ENCODE measurements around the gene KNDC1.

Gene KNDC1

DNA sequence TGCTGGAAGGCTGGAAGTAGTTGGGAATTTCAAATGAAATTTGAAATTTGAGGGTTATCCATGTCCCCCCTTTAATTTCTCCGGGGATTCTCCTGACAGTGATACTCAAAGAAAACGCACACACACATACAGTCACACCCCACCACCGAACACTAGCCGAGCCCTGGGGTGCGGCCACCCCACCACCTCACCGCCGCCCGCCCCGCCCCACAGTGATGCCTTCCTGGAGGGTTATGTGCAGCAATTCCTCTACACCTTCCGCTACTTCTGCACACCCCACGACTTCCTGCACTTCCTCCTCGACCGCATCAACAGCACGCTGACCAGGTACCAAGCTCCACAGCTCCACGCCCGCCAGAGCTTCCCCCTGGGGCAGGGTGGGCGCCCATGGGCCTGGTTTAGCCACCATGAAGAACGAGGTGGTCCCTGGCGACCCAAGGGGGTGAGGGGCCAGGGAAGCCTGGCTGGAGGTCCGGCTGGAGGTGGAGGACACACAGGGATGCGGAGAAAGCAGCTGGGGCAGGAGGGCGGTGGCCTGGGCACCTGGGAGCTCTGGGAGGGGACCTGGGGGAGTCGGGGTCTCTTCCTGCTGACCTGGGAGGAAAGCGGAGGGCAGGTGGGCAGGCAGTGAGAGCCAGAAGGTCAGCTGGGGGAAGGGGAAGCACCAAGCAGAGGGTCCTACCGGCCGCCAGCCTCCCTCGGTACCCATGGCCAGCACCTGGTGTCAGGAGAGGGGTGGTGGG lies 50.5 kb downstream of the KNDC1 start:
- Mint-ChIP-seq H3K36me3 (ENCODE audit: low read depth) (peaks cover 4% of the 10 kb centered on the region), H3K4me3 (no peak overlapping the region), H3K4me1 (no peaks in the 10 kb centered on the region), H3K9me3 (no peaks in the 10 kb centered on the region), H3K27ac (no peak overlapping the region), H3K27me3 (ENCODE audit: low read depth) (peaks cover 9% of the 10 kb centered on the region)
- TF ChIP-seq, protein P1, sequence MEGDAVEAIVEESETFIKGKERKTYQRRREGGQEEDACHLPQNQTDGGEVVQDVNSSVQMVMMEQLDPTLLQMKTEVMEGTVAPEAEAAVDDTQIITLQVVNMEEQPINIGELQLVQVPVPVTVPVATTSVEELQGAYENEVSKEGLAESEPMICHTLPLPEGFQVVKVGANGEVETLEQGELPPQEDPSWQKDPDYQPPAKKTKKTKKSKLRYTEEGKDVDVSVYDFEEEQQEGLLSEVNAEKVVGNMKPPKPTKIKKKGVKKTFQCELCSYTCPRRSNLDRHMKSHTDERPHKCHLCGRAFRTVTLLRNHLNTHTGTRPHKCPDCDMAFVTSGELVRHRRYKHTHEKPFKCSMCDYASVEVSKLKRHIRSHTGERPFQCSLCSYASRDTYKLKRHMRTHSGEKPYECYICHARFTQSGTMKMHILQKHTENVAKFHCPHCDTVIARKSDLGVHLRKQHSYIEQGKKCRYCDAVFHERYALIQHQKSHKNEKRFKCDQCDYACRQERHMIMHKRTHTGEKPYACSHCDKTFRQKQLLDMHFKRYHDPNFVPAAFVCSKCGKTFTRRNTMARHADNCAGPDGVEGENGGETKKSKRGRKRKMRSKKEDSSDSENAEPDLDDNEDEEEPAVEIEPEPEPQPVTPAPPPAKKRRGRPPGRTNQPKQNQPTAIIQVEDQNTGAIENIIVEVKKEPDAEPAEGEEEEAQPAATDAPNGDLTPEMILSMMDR (IDR thresholded peaks at IDR 0.05; ENCODE audit: unreplicated experiment in 3 of 3): no peak

DNA sequence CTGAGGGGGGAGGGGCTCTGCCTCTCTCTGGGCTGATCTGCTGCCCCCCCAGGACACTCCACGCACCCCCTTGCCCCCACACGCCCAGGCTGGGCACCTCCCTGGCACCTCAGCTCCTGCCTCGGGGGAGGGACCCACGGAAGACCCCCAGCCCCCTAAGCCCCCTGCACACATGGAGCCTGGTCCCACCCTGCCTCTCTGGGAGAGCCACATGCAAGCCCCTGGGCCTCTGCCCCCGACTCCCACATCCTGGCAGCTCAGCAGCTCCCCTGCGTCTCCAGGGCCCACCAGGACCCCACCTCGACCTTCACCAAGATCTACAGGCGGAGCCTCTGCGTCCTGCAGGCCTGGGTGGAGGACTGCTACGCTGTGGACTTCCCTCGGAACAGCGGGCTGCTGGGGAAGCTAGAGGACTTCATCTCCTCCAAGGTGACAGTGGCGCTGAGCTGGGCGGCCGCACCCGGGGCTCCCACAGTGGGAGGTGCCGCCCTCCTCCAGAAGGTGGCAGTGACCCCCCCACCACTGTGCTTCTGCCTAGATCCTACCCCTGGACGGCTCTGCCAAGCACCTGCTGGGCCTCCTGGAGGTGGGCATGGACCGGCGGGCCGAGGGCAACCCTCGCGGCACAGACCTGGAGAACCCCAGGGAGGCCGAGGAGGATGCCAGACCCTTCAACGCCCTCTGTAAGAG lies 51.3 kb downstream of the KNDC1 start:
- Mint-ChIP-seq H3K4me1 (no peaks in the 10 kb centered on the region), H3K4me3 (no peak overlapping the region), H3K27ac (no peak overlapping the region), H3K9me3 (no peaks in the 10 kb centered on the region), H3K27me3 (ENCODE audit: low read depth) (peaks cover 15% of the 10 kb centered on the region), H3K36me3 (ENCODE audit: low read depth) (peaks cover 7% of the 10 kb centered on the region)
- TF ChIP-seq, protein P1 (IDR thresholded peaks at IDR 0.05; ENCODE audit: unreplicated experiment in 3 of 3): no peak

DNA sequence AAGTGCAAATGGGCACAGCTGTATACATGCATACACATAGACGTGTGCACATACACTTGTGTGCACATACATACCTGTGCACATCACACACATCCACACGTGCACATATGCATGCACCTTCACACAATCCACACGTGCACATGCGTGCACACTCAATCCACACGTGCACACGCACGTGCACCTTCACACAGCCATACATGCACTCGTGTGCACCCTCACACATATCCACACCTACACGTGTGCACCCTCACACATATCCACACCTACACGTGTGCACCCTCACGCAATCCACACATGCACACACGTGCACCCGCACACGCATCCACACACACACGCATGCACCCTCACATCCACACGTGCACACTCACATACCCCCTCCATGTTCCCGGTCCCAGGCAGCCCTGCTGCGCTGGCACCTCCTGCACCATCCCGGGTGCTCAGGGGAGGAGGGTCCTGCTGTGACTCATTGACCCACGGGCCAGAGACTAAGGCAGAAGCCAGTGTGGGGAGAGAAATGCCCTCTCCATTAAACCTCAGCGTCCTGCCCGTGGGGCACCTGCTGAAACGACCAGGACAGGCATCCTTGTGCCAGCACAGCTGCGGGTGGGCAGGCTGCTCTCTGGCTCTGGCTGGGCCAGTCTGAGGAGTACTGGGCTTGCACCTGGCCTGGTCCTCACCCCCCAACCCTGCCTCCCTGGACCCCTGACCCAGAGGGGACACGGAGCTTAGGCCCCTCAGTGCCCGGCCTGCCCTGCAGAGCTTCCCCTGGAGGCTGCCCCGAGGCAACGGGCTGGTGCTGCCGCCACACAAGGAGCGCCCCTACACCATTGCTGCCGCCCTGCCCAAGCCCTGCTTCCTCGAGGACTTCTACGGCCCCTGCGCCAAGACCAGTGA lies 52.2 kb downstream of the KNDC1 start:
- Mint-ChIP-seq H3K36me3 (ENCODE audit: low read depth) (peaks cover 11% of the 10 kb centered on the region), H3K4me1 (no peaks in the 10 kb centered on the region), H3K9me3 (no peaks in the 10 kb centered on the region), H3K4me3 (no peak overlapping the region), H3K27ac (no peak overlapping the region), H3K27me3 (ENCODE audit: low read depth) (peaks cover 25% of the 10 kb centered on the region)
- TF ChIP-seq, protein P1 (IDR thresholded peaks at IDR 0.05; ENCODE audit: unreplicated experiment in 3 of 3): no peak

DNA sequence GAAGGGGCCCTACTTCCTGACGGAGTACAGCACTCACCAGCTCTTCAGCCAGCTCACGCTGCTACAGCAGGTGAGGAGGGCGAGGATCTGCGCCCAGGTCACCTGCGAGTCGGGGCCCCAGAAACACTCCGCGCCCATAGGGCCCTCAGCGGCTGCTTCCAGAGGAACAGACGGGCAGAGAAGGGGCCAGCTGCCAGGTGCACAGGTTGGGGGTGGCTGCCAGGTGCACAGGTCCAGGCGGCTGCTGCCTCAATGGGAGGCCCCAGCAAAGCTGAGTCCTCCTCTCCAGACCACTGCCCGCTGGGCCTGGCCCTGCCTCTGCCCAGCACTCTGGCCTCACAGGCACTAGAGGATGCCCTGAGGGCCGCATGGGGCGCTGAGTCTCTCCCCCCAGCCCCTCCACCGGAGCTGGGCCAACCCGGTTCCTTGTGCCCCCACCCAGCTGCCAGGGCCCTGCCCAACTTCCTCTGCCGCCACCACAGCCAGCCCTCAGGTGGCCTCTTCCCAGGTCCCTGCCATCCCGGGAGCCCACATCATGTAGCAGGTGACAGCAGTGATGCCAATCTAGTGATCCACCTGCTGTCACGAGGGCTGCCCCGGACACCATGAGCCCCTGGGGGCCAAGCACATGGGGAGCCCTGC lies 53.0 kb downstream of the KNDC1 start:
- Mint-ChIP-seq H3K9me3 (no peaks in the 10 kb centered on the region), H3K36me3 (ENCODE audit: low read depth) (peaks cover 11% of the 10 kb centered on the region)

More for the DNA sequence above, 53.0 kb downstream of the KNDC1 start:
- TF ChIP-seq, protein P1 (IDR thresholded peaks at IDR 0.05; ENCODE audit: unreplicated experiment in 3 of 3): no peak
- no peaks in the 10 kb centered on the region for H3K4me1 Mint-ChIP-seq
- H3K4me3 Mint-ChIP-seq: no peak overlapping the region
- no peak overlapping the region for H3K27ac Mint-ChIP-seq
- peaks cover 25% of the 10 kb centered on the region for H3K27me3 Mint-ChIP-seq (ENCODE audit: low read depth)
